GM12864 (cell line): ENCODE results near the gene PDE3A.

Experiments used
- DNase-seq: peaks from one replicate; pipeline ENCODE4 v3.0.0-alpha.2; 2011; ENCODE audit warnings: low read depth
- H3K4me3 ChIP-seq: 2 replicates; pipeline ENCODE4 v1.5.1; 2011; ENCODE audit warnings: mild to moderate bottlenecking, low read depth, low read length, control low read depth
- TF ChIP-seq, protein P1 (sequence below): IDR thresholded peaks from 2 replicates; pipeline ENCODE4 v1.5.1; 2011; ENCODE audit warnings: low read depth, mild to moderate bottlenecking, moderate library complexity, low read length, control low read depth, inconsistent platforms; ENCODE audit errors: missing control alignments

PDE3A gene

DNA sequence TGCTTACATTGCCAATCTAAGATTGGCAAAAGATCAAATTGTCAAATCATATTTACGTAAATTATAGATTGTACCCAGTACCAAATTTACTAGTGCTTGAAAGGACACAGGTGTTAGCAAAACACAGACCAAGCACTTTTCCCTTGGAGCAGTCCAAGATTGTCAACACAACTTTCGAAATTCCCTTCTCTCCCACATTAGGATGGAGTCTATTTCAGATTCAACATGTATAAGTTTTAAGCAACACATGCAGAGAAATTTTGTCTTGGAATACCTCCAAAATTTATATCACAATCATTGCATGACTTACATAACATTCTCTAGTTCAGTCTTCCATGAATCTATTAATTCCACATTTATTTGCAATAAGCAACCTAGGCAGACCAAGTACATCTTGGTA lies 251.9 kb downstream of the PDE3A start:
- no peak for DNase-seq
- TF ChIP-seq, protein P1, sequence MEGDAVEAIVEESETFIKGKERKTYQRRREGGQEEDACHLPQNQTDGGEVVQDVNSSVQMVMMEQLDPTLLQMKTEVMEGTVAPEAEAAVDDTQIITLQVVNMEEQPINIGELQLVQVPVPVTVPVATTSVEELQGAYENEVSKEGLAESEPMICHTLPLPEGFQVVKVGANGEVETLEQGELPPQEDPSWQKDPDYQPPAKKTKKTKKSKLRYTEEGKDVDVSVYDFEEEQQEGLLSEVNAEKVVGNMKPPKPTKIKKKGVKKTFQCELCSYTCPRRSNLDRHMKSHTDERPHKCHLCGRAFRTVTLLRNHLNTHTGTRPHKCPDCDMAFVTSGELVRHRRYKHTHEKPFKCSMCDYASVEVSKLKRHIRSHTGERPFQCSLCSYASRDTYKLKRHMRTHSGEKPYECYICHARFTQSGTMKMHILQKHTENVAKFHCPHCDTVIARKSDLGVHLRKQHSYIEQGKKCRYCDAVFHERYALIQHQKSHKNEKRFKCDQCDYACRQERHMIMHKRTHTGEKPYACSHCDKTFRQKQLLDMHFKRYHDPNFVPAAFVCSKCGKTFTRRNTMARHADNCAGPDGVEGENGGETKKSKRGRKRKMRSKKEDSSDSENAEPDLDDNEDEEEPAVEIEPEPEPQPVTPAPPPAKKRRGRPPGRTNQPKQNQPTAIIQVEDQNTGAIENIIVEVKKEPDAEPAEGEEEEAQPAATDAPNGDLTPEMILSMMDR, result no peak
- no peak overlapping the region for H3K4me3 ChIP-seq

DNA sequence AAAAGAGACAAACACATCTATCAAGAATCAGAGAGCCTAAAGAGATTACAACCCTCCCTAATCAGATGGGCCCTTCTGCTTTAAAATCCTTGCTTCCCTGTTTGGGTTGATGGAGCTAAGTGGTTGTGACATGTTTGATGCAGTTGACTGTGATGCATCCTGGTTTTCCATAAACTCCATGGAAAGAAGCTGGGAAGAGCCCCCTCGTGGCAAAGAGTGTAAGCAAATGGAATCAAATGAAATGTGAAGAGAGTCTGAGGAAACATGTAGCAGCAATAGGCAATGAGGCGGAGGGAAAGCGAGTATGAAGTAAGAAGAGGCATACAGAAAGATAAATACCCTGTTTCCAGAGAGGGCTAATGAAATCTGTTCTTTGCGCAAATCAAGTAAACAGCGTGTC lies 256.4 kb downstream of the PDE3A start:
- H3K4me3 ChIP-seq, result no peak overlapping the region
- no peak for DNase-seq
- TF ChIP-seq, protein P1, result no peak

DNA sequence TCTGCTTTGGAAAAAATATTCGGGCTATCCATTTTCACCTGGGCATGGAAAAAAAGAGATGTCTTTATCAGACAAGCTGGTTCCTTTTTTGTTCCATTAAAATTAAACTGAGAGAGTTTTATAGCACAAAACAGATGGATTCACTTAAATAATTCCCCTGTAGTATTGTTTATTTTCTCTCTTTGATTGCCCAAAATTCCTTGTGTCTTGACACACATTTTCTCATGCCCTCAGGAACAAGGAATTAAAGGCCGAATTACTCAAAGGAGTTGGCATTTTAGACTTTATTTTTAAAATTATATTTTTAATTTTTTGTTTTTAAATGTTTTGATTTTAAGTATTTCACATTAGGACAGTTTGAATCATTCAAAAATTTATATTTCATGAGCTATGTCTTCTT lies 257.2 kb downstream of the PDE3A start:
- TF ChIP-seq, protein P1, result no peak

DNA sequence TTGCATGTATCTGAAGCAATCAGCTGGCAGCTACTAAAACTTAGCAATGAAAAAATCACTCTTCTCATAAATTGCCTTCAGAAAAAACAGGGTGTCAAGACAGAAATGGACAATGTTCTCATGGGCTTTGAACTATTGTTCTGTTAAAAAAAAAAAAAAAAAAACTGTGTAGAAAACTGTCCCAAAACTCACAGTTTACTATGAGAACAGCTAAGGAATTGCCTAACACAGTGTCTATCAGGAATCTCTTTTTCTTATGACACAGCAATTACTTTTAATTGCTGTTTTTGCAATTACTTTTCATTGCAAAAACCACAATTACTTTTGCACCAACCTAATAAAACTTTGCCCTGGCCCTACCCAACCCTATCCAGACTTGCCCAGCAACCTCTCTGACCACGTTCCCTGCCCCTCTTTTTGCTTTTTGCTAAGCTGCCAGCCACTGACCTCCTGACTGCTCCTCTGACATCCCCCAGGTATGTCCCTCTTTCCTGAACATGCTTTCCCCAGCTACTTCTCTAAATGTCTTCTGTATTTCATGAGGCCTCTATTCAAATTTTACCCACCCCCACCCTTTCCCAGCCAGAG lies 258.8 kb downstream of the PDE3A start:
- TF ChIP-seq, protein P1, result no peak
- no peak for DNase-seq
- H3K4me3 ChIP-seq, result no peak overlapping the region

More for the DNA sequence above, 257.2 kb downstream of the PDE3A start:
- no peak for DNase-seq
- no peak overlapping the region for H3K4me3 ChIP-seq

DNA sequence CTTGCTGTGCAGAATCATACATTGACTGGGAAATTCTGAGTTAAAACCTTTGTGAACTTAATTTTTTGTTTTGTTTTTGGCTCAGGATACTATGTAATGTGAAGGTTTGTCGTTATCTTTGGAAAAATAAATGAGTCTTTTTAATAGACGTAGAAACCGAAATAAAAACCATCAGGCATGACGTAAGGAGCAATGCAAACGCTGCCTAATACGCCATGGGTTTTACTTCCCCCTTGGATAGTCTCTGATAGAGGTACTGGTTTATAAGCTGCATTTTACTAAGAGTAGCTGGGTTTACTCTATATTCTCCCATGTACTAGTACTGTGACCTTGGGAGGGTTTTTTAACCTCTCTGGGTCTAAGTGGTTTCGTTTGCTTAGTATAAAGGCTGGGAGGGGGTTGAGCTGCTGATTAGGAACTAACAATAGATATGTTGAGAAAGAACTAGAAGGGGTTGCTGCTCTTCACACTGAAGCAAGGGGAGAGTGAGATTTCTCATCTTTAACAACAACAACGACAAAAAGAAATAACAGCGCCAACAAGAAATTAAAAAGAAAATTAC lies 260.0 kb downstream of the PDE3A start:
- DNase-seq, result no peak
- TF ChIP-seq, protein P1, result no peak
- H3K4me3 ChIP-seq, result no peak overlapping the region

DNA sequence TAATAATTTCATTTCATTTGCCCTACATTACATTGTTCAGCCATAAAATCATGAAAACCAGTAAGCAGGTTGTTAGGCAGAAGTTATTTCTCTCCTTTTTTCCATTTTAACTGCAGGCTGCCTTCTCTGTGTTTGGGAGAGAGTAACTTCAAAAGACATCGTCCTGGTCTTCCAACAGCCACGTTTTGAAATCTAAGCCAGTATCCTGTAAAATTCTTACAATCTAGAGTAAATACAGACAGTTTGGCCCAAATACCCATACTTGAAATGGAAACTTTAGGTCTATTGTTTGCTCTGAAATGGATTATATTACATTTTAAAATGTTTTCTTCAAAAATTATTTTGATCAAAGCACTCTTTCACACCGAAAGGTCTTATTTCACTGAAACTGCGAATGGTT lies 260.7 kb downstream of the PDE3A start:
- H3K4me3 ChIP-seq, result no peak overlapping the region
- TF ChIP-seq, protein P1, result no peak
- no peak for DNase-seq
